Neuronal stem cell (in vitro differentiated cells): ENCODE results near the gene PACRG.

Experiments used
- DNase-seq: peaks from one replicate; pipeline ENCODE4 v3.0.0-alpha.2; 2013; ENCODE audit warnings: low spot score
- H2AFZ ChIP-seq: one replicate; pipeline ENCODE4 v1.6.1; 2013; ENCODE audit warnings: mild to moderate bottlenecking, low read length, inconsistent platforms
- H2AK5ac ChIP-seq: 2 replicates; pipeline ENCODE4 v1.6.1; 2013; ENCODE audit warnings: low read depth, mild to moderate bottlenecking, inconsistent platforms, low read length, moderate library complexity, mixed read lengths
- H2BK120ac ChIP-seq: 2 replicates; pipeline ENCODE4 v1.6.1; 2013; ENCODE audit warnings: low read depth, mild to moderate bottlenecking, inconsistent platforms, low read length, moderate library complexity, mixed read lengths
- H2BK12ac ChIP-seq: one replicate; pipeline ENCODE4 v1.6.1; 2013; ENCODE audit warnings: low read length, inconsistent platforms
- H2BK15ac ChIP-seq: 2 replicates; pipeline ENCODE4 v1.6.1; 2013; ENCODE audit warnings: mild to moderate bottlenecking, low read length, inconsistent platforms, mixed read lengths
- H2BK5ac ChIP-seq: one replicate; pipeline ENCODE4 v1.6.1; 2013; ENCODE audit warnings: inconsistent platforms, mild to moderate bottlenecking, low read length, moderate library complexity
- H3K14ac ChIP-seq: one replicate; pipeline ENCODE4 v1.6.1; 2013; ENCODE audit warnings: low read length, inconsistent platforms
- H3K18ac ChIP-seq: 2 replicates; pipeline ENCODE4 v1.6.1; 2013; ENCODE audit warnings: low read length, inconsistent platforms
- H3K23ac ChIP-seq: 2 replicates; pipeline ENCODE4 v1.6.1; 2013; ENCODE audit warnings: low read depth, mild to moderate bottlenecking, mixed read lengths, low read length, inconsistent platforms; ENCODE audit not compliant: poor library complexity
- H3K27ac ChIP-seq: replicated peaks from 3 replicates; pipeline ENCODE4 v1.5.1; 2013; ENCODE audit warnings: low read length, inconsistent platforms
- H3K27me3 ChIP-seq, 3 experiments: 2 replicates each; pipeline ENCODE4 v1.6.1; 2013; ENCODE audit warnings: low read length in 3 of 3, mild to moderate bottlenecking in 2 of 3, inconsistent platforms in 1 of 3, low read depth in 1 of 3, mixed read lengths in 1 of 3, moderate library complexity in 1 of 3; ENCODE audit not compliant: control insufficient read depth in 3 of 3, insufficient read depth in 3 of 3
- H3K36me3 ChIP-seq, 2 donors: replicated peaks in 1 of 2; 2 replicates each; pipeline ENCODE4 v1.6.1; 2013; ENCODE audit warnings: low read length in 2 of 2; ENCODE audit not compliant: control insufficient read depth in 2 of 2, insufficient read depth in 2 of 2
- H3K4ac ChIP-seq: 2 replicates; pipeline ENCODE4 v1.6.1; 2013; ENCODE audit warnings: inconsistent platforms, mild to moderate bottlenecking, low read length, moderate library complexity
- H3K4me1 ChIP-seq, 2 donors: 1 replicate in 1 of 2; 2 replicates in 1 of 2; pipeline ENCODE4 v1.6.1; 2013; ENCODE audit warnings: low read length in 2 of 2, low read depth in 1 of 2; ENCODE audit not compliant: control insufficient read depth in 2 of 2, insufficient read depth in 1 of 2
- H3K4me2 ChIP-seq: one replicate; pipeline ENCODE4 v1.6.1; 2013; ENCODE audit warnings: mild to moderate bottlenecking, low read length, inconsistent platforms; ENCODE audit not compliant: insufficient read depth, poor library complexity, severe bottlenecking
- H3K4me3 ChIP-seq, 2 donors: 2 replicates each; pipeline ENCODE4 v1.5.1; 2013; ENCODE audit warnings: low read length in 2 of 2, mild to moderate bottlenecking in 2 of 2, inconsistent platforms in 1 of 2, moderate library complexity in 1 of 2
- H3K79me1 ChIP-seq: one replicate; pipeline ENCODE4 v1.6.1; 2013; ENCODE audit warnings: low read depth, mild to moderate bottlenecking, inconsistent platforms, low read length, moderate library complexity
- H3K9ac ChIP-seq: one replicate; pipeline ENCODE4 v1.6.1; 2013; ENCODE audit warnings: mild to moderate bottlenecking, low read depth, low read length, inconsistent platforms; ENCODE audit not compliant: poor library complexity
- H3K9me3 ChIP-seq, 2 donors: replicated peaks in 1 of 2; 2 replicates each; pipeline versions ENCODE3 to v1.6.1; 2013; ENCODE audit warnings: low read length in 2 of 2, mild to moderate bottlenecking in 2 of 2, inconsistent platforms in 1 of 2, low read depth in 1 of 2, mixed read lengths in 1 of 2, moderate library complexity in 1 of 2; ENCODE audit not compliant: control insufficient read depth in 2 of 2, insufficient read depth in 1 of 2
- H4K8ac ChIP-seq: one replicate; pipeline ENCODE4 v1.6.1; 2013; ENCODE audit warnings: low read depth, mild to moderate bottlenecking, inconsistent platforms, low read length, moderate library complexity
- H4K91ac ChIP-seq: one replicate; pipeline ENCODE4 v1.6.1; 2013; ENCODE audit warnings: low read length, low read depth, mild to moderate bottlenecking, inconsistent platforms; ENCODE audit not compliant: poor library complexity
- WGBS, 2 donors: extraction: QIAGEN DNeasy Blood & Tissue Kit; methylation state at CpG; one replicate each; pipeline ENCODE4 v1.1.7; 2013; ENCODE audit warnings: missing lambda C conversion rate in 2 of 2, mixed read lengths in 1 of 2; ENCODE audit not compliant: insufficient read length in 2 of 2, insufficient replicate concordance in 1 of 2; ENCODE audit errors: extremely low coverage in 2 of 2; 5-methylcytosine and 5-hydroxymethylcytosine counted together

PACRG gene

DNA sequence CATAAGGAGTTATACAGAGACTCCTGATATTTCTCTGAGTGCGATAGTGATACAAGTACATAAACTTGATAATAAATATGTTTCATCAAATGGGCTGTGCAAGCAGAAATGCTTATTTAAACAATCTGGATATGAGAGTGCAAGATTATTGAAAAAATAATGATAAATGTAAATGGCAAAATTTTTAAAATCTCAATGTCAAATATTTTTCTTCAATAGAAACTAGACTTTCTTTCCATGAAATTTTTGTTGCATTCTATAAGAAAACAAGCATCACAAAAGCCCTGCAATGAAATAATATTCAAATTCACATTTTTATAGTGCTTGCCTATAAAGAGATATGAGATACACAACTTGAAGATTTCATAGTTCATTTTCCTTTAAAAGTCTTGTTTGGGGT is 2.7 kb downstream of the PACRG start:
- Histone ChIP-seq H2BK12ac (no peak overlapping the region), H3K4me3 (no peak overlapping the region), H2BK120ac (no peak overlapping the region), H3K14ac (no peak overlapping the region), H3K27ac (no peak overlapping the region), H3K79me1 (no peaks in the 10 kb centered on the region), H3K36me3 (no peaks in the 10 kb centered on the region), H3K18ac (no peak overlapping the region), H3K9ac (no peak overlapping the region), H2BK15ac (no peak overlapping the region), H2AFZ (no peak overlapping the region), H2AK5ac (no peak overlapping the region), H3K9me3 (no peaks in the 10 kb centered on the region), H3K23ac (no peak overlapping the region), H3K4ac (no peak overlapping the region), H3K27me3 (no peaks in the 10 kb centered on the region), H2BK5ac (no peak overlapping the region), H4K8ac (no peak overlapping the region), H4K91ac (no peak overlapping the region), H3K4me2 (no peak overlapping the region), H3K4me1 (peaks cover 7 to 11% of the 10 kb centered on the region in 2 donors)
- no peak for DNase-seq
- WGBS, 2 donors: no CpG with 5 or more reads among the region's 1 CpG

DNA sequence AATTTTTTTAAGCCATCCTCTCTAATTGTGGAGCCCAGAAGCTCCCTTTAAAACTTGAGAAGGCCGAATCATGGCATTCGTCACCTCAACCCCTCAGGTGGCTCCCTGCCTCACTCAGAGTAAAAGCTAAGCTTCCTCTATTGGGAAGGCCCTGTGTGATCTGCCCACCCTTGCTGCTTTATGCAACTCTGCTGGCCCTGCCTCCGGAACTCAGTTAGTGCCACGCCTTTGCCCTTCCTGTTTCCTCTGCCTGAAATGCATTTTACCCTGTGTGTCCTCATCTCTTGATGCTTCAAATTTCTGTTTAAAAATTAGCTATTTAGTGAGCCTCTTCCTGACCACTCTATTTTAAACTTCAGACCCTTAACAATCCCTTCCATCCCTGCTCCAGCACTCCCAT is 5.7 kb downstream of the PACRG start:
- no CpG with 5 or more reads among the region's 4 CpGs for WGBS, 2 donors
- Histone ChIP-seq H4K8ac (no peak overlapping the region), H2AK5ac (no peak overlapping the region), H3K4me3 (no peak overlapping the region), H3K14ac (no peak overlapping the region), H2BK120ac (no peak overlapping the region), H3K4me2 (no peak overlapping the region), H3K27ac (no peak overlapping the region), H2BK5ac (no peak overlapping the region), H3K27me3 (no peaks in the 10 kb centered on the region), H2BK15ac (no peak overlapping the region), H2AFZ (no peak overlapping the region), H3K18ac (peak overlapping the region; percentile 57), H3K9me3 (no peaks in the 10 kb centered on the region), H3K4ac (no peak overlapping the region), H3K4me1 (peaks cover 2 to 5% of the 10 kb centered on the region in 2 donors), H3K36me3 (no peaks in the 10 kb centered on the region), H3K9ac (no peak overlapping the region), H2BK12ac (no peak overlapping the region), H3K79me1 (no peaks in the 10 kb centered on the region), H3K23ac (no peak overlapping the region), H4K91ac (no peak overlapping the region)
- DNase-seq: no peak

DNA sequence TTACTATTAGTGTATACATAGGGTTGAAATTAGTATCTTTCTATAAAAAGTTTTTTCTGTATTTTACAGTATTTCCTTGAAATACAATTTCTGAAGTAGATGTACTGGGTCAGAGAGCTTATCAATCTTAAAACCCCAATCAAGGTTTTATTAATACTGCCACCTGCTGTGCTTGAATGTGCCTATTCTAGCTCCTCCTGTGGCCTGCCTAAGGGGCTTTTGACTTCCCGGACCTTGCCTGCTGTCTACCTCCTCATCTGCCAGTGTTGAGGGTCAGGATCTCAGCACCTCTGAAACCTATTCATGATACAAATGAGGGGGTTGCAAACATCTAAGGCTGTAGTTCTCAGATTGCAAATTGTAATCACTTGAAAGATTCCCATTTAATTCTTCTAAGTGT is 9.2 kb downstream of the PACRG start:
- DNase-seq: no peak
- Histone ChIP-seq H3K23ac (no peak overlapping the region), H3K9ac (no peak overlapping the region), H3K18ac (no peak overlapping the region), H3K36me3 (no peaks in the 10 kb centered on the region), H2BK120ac (no peak overlapping the region), H4K91ac (no peak overlapping the region), H2AK5ac (no peak overlapping the region), H2AFZ (peak overlapping the region; percentile 33), H2BK5ac (no peak overlapping the region), H3K27ac (no peak overlapping the region), H3K4me3 (no peak overlapping the region), H3K4me1 (peaks cover 2 to 4% of the 10 kb centered on the region in 2 donors), H3K9me3 (peaks cover 0 to 3% of the 10 kb centered on the region in 2 donors), H3K4me2 (no peak overlapping the region), H2BK15ac (no peak overlapping the region), H2BK12ac (no peak overlapping the region), H3K4ac (no peak overlapping the region), H3K14ac (no peak overlapping the region), H3K79me1 (no peaks in the 10 kb centered on the region), H3K27me3 (no peaks in the 10 kb centered on the region), H4K8ac (no peak overlapping the region)
- WGBS, 2 donors: no CpG with 5 or more reads among the region's 1 CpG

DNA sequence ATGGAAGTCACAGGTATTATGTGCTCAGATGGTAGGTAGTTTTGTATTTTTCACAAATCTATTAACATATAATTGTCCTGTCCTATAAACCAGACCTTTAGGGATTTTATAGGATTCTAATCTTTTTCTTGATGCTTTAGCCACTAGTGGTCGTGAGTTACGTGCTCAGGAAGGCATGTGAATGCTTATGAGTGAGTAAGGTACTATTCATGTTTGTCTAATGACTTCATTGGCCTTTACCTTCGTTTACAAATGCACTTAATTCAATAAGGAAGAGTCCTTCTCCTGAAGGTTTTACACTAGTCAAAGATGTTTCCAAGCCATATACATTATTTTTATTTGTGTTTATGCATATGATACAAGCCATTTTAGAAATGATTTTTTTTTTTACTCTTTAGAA is 23.0 kb downstream of the PACRG start:
- Histone ChIP-seq H3K4me3 (no peak overlapping the region), H2BK12ac (no peak overlapping the region), H2AFZ (no peak overlapping the region), H3K27ac (no peak overlapping the region), H2AK5ac (no peak overlapping the region), H3K9me3 (peaks cover 0 to 5% of the 10 kb centered on the region in 2 donors), H2BK5ac (no peak overlapping the region), H3K4ac (no peak overlapping the region), H3K36me3 (no peaks in the 10 kb centered on the region), H4K8ac (no peak overlapping the region), H3K23ac (no peak overlapping the region), H3K4me1 (no peaks in the 10 kb centered on the region), H2BK15ac (no peak overlapping the region), H3K14ac (no peak overlapping the region), H2BK120ac (no peak overlapping the region), H3K9ac (no peak overlapping the region), H3K27me3 (no peaks in the 10 kb centered on the region), H3K79me1 (no peaks in the 10 kb centered on the region), H3K4me2 (no peak overlapping the region), H4K91ac (no peak overlapping the region), H3K18ac (no peak overlapping the region)
- DNase-seq: no peak
- WGBS, 2 donors: no CpG with 5 or more reads among the region's 3 CpGs
